Measurements from ENCODE around the gene ABCC4. TPM values are rescaled to one million over a fixed set of nuclear protein-coding genes. Genes with fewer than 3 reads are reported as not detected.

ABCC4 gene
- total RNA-seq, 2 experiments from 2014 or later: 6.4 to 7.7 TPM

- ATAC-seq: no peak
- no peak overlapping the region for H3K4me3 Mint-ChIP-seq
- no peak overlapping the region for H3K27ac Mint-ChIP-seq
- peaks cover 5% of the 10 kb centered on the region for H3K9me3 Mint-ChIP-seq (ENCODE audit: low read depth)
- peaks cover 5% of the 10 kb centered on the region for H3K36me3 Mint-ChIP-seq
- no peaks in the 10 kb centered on the region for H3K4me1 Mint-ChIP-seq
- DNase-seq: no peak
- H3K27me3 Mint-ChIP-seq: no peaks in the 10 kb centered on the region
- CTCF ChIA-PET: no interaction called here
These were observed 189.6 kb downstream of the ABCC4 start for GRCh38 chr13:95111608-95112007.

GRCh38 chr13:95106562-95106961, 194.7 kb downstream of the ABCC4 start:
- Mint-ChIP-seq H3K9me3 (ENCODE audit: low read depth) (peaks cover 5% of the 10 kb centered on the region), H3K4me1 (peaks cover 3% of the 10 kb centered on the region), H3K36me3 (peaks cover 8% of the 10 kb centered on the region), H3K4me3 (no peak overlapping the region), H3K27me3 (no peaks in the 10 kb centered on the region), H3K27ac (no peak overlapping the region)
- ATAC-seq: no peak
- CTCF ChIA-PET: no interaction called here
- no peak for DNase-seq

GRCh38 chr13:95100525-95101433, 200.5 kb downstream of the ABCC4 start:
- H3K36me3 Mint-ChIP-seq: peaks cover 15% of the 10 kb centered on the region
- no peak for ATAC-seq
- H3K4me3 Mint-ChIP-seq: no peak overlapping the region

GRCh38 chr13:95099541-95099940, 201.7 kb downstream of the ABCC4 start:
- CTCF ChIA-PET: no interaction called here
- no peaks in the 10 kb centered on the region for H3K27me3 Mint-ChIP-seq
- H3K4me1 Mint-ChIP-seq: peaks cover 8% of the 10 kb centered on the region
- H3K9me3 Mint-ChIP-seq (ENCODE audit: low read depth): peaks cover 7% of the 10 kb centered on the region
- H3K36me3 Mint-ChIP-seq: peaks cover 23% of the 10 kb centered on the region
- H3K27ac Mint-ChIP-seq: no peak overlapping the region
- ATAC-seq (no peak), DNase-seq (no peak)
- no peak overlapping the region for H3K4me3 Mint-ChIP-seq

More at GRCh38 chr13:95100525-95101433, 200.5 kb downstream of the ABCC4 start:
- CTCF ChIA-PET: interaction anchor here (1.0 kb wide), 1 partner anchor 13 kb away, joined by 3 read pairs; no protein-coding TSS in a partner anchor
- Mint-ChIP-seq H3K9me3 (ENCODE audit: low read depth) (peaks cover 7% of the 10 kb centered on the region), H3K27me3 (no peaks in the 10 kb centered on the region), H3K27ac (peak overlapping the region; percentile 18), H3K4me1 (peaks cover 10% of the 10 kb centered on the region)
- DNase-seq: no peak

- DNase-seq (no peak), ATAC-seq (no peak)
- Mint-ChIP-seq H3K4me1 (peaks cover 7% of the 10 kb centered on the region), H3K9me3 (ENCODE audit: low read depth) (peaks cover 7% of the 10 kb centered on the region), H3K27me3 (no peaks in the 10 kb centered on the region), H3K4me3 (no peak overlapping the region), H3K36me3 (peaks cover 23% of the 10 kb centered on the region), H3K27ac (no peak overlapping the region)
- CTCF ChIA-PET: no interaction called here
These were observed 202.3 kb downstream of the ABCC4 start for GRCh38 chr13:95098916-95099315.

- DNase-seq: no peak
- Mint-ChIP-seq H3K27ac (no peak overlapping the region), H3K9me3 (ENCODE audit: low read depth) (peaks cover 5% of the 10 kb centered on the region), H3K27me3 (no peaks in the 10 kb centered on the region), H3K4me1 (peaks cover 4% of the 10 kb centered on the region), H3K4me3 (no peak overlapping the region), H3K36me3 (peaks cover 29% of the 10 kb centered on the region)
- CTCF ChIA-PET: no interaction called here
- no peak for ATAC-seq
These were observed 209.5 kb downstream of the ABCC4 start for GRCh38 chr13:95091755-95092154.

- H3K4me1 Mint-ChIP-seq: peaks cover 4% of the 10 kb centered on the region
- ATAC-seq (no peak), DNase-seq (no peak)
- CTCF ChIA-PET: no interaction called here
- H3K27ac Mint-ChIP-seq: no peak overlapping the region
- H3K27me3 Mint-ChIP-seq: no peaks in the 10 kb centered on the region
- H3K9me3 Mint-ChIP-seq (ENCODE audit: low read depth): no peaks in the 10 kb centered on the region
- H3K4me3 Mint-ChIP-seq: no peak overlapping the region
- peaks cover 10% of the 10 kb centered on the region for H3K36me3 Mint-ChIP-seq
These were observed 213.4 kb downstream of the ABCC4 start for GRCh38 chr13:95087746-95088305.

- ATAC-seq (no peak), DNase-seq (no peak)
- peaks cover 7% of the 10 kb centered on the region for H3K36me3 Mint-ChIP-seq
- CTCF ChIA-PET: no interaction called here
- H3K27me3 Mint-ChIP-seq: no peaks in the 10 kb centered on the region
- H3K27ac Mint-ChIP-seq: no peak overlapping the region
- H3K4me3 Mint-ChIP-seq: no peak overlapping the region
- H3K4me1 Mint-ChIP-seq: peaks cover 4% of the 10 kb centered on the region
- H3K9me3 Mint-ChIP-seq (ENCODE audit: low read depth): no peaks in the 10 kb centered on the region
These were observed 214.5 kb downstream of the ABCC4 start for GRCh38 chr13:95086761-95087160.

- Mint-ChIP-seq H3K4me3 (no peak overlapping the region), H3K4me1 (peaks cover 4% of the 10 kb centered on the region), H3K27ac (no peak overlapping the region), H3K9me3 (ENCODE audit: low read depth) (no peaks in the 10 kb centered on the region), H3K27me3 (no peaks in the 10 kb centered on the region), H3K36me3 (peaks cover 4% of the 10 kb centered on the region)
- no peak for DNase-seq
- CTCF ChIA-PET: no interaction called here
- ATAC-seq: no peak
These were observed 217.5 kb downstream of the ABCC4 start for GRCh38 chr13:95083758-95084157.

- Mint-ChIP-seq H3K9me3 (ENCODE audit: low read depth) (no peaks in the 10 kb centered on the region), H3K4me3 (no peak overlapping the region), H3K36me3 (peaks cover 4% of the 10 kb centered on the region), H3K27me3 (no peaks in the 10 kb centered on the region), H3K4me1 (peaks cover 4% of the 10 kb centered on the region), H3K27ac (no peak overlapping the region)
- CTCF ChIA-PET: no interaction called here
- DNase-seq (no peak), ATAC-seq (no peak)
These were observed 218.2 kb downstream of the ABCC4 start for GRCh38 chr13:95083066-95083465.

- no peaks in the 10 kb centered on the region for H3K9me3 Mint-ChIP-seq (ENCODE audit: low read depth)
- H3K36me3 Mint-ChIP-seq: peaks cover 12% of the 10 kb centered on the region
- H3K27me3 Mint-ChIP-seq: no peaks in the 10 kb centered on the region
- H3K4me3 Mint-ChIP-seq: no peak overlapping the region
- DNase-seq (no peak), ATAC-seq (no peak)
- H3K27ac Mint-ChIP-seq: no peak overlapping the region
- CTCF ChIA-PET: no interaction called here
- no peaks in the 10 kb centered on the region for H3K4me1 Mint-ChIP-seq
These were observed 225.7 kb downstream of the ABCC4 start for GRCh38 chr13:95075506-95075905.

- CTCF ChIA-PET: no interaction called here
- no peak overlapping the region for H3K27ac Mint-ChIP-seq
- ATAC-seq (no peak), DNase-seq (no peak)
- H3K36me3 Mint-ChIP-seq: peaks cover 17% of the 10 kb centered on the region
- H3K4me3 Mint-ChIP-seq: no peak overlapping the region
- H3K9me3 Mint-ChIP-seq (ENCODE audit: low read depth): no peaks in the 10 kb centered on the region
- no peaks in the 10 kb centered on the region for H3K27me3 Mint-ChIP-seq
- no peaks in the 10 kb centered on the region for H3K4me1 Mint-ChIP-seq
These were observed 226.4 kb downstream of the ABCC4 start for GRCh38 chr13:95074820-95075219.

- Mint-ChIP-seq H3K27me3 (no peaks in the 10 kb centered on the region), H3K4me3 (no peak overlapping the region), H3K36me3 (peaks cover 17% of the 10 kb centered on the region), H3K27ac (no peak overlapping the region), H3K4me1 (no peaks in the 10 kb centered on the region), H3K9me3 (ENCODE audit: low read depth) (no peaks in the 10 kb centered on the region)
- CTCF ChIA-PET: no interaction called here
- ATAC-seq (no peak), DNase-seq (no peak)
These were observed 227.4 kb downstream of the ABCC4 start for GRCh38 chr13:95073747-95074311.

GRCh38 chr13:95067303-95067702, 233.9 kb downstream of the ABCC4 start:
- peaks cover 16% of the 10 kb centered on the region for H3K36me3 Mint-ChIP-seq
- no peaks in the 10 kb centered on the region for H3K4me1 Mint-ChIP-seq
- DNase-seq (no peak), ATAC-seq (no peak)
- CTCF ChIA-PET: no interaction called here
- H3K27ac Mint-ChIP-seq: no peak overlapping the region
- H3K4me3 Mint-ChIP-seq: no peak overlapping the region
- H3K27me3 Mint-ChIP-seq: no peaks in the 10 kb centered on the region
- H3K9me3 Mint-ChIP-seq (ENCODE audit: low read depth): no peaks in the 10 kb centered on the region
